Colonic mucosa (tissue), 4 donors: ENCODE measurements around the gene CCDC88C. TPM values are rescaled to one million over a fixed set of nuclear protein-coding genes. Genes with fewer than 3 reads are reported as not detected.
A peak's percentile ranks its signal among the peaks of the same experiment; 100 is the strongest.

Experiments used
- DNase-seq: peaks from one replicate; pipeline ENCODE4 v3.0.0-alpha.2; 2020
- H3K27ac ChIP-seq: fragments of 200-600 bp; one replicate; pipeline ENCODE4 v1.8.0; 2021
- H3K27me3 ChIP-seq: fragments of 200-600 bp; one replicate; pipeline ENCODE4 v1.8.0; 2021
- H3K36me3 ChIP-seq: fragments of 200-600 bp; one replicate; pipeline ENCODE4 v1.8.0; 2021
- H3K4me1 ChIP-seq: fragments of 200-600 bp; one replicate; pipeline ENCODE4 v1.8.0; 2021; ENCODE audit warnings: mild to moderate bottlenecking
- H3K4me3 ChIP-seq: fragments of 200-600 bp; one replicate; pipeline ENCODE4 v1.8.0; 2021
- H3K9ac ChIP-seq, 2 donors: one replicate each; pipeline ENCODE4 v1.7.0; 2013; ENCODE audit warnings: control low read depth in 2 of 2, low read depth in 2 of 2, low read length in 2 of 2
- H3K9me3 ChIP-seq: fragments of 200-600 bp; one replicate; pipeline ENCODE4 v1.8.0; 2021
- intact Hi-C: fragments of 100-400 bp; cut with DNase I; formaldehyde crosslinking; loops from one replicate; pipeline ENCODE4 v1.14.1; 2022
- total RNA-seq, 2 donors: library from RNA; stranded (reverse); fragmentation: NEBNext Ultra II Directional in 1 of 2; extraction: Animal tissue kit (Norgen Biotek cat#: 25700) in 1 of 2; gene quantifications; one replicate each; pipeline ENCODE4 v1.2.1, GENCODE V29; 2021
- TF ChIP-seq, protein P1 (sequence below): fragments of 200-600 bp; IDR thresholded peaks from one replicate; pipeline ENCODE4 v1.8.0; 2022; ENCODE audit warnings: antibody characterized with exemption, mild to moderate bottlenecking
- donor health status: healthy.
- donor health status: DM: no; HTN: no; CAD: no.
- donor health status: DM: no; HTN: no; CAD: no.

CCDC88C gene
- total RNA-seq, 2 donors from 2014 or later: 45.6 to 48.0 TPM

DNA sequence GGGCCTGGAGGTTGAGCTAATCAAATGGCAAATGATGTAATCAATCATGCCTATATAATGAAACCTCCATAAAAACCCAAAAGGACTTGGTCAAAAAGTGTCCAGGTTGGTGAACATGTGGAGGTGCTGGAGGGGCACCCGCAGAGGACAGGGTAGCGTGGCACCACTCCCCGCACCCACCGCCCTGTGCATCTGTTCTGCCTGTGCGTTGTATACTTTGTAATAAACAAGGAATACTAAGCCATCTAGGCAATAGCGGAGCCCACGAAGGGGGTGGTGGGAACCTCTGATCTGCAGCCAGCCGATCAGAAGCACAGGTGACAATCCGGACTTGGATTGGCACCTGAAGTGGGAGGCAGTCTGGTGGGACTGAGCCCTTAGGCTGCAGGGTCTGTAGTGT, 97.4 kb downstream of the CCDC88C start:
- H3K27ac ChIP-seq: no peak overlapping the region
- H3K4me1 ChIP-seq: peaks cover 14% of the 10 kb centered on the region
- intact Hi-C loops: no loop called here
- H3K4me3 ChIP-seq: no peak overlapping the region
- no peak overlapping the region for H3K9ac ChIP-seq
- no peak for DNase-seq
- H3K36me3 ChIP-seq: no peaks in the 10 kb centered on the region
- H3K9me3 ChIP-seq: no peaks in the 10 kb centered on the region
- no peaks in the 10 kb centered on the region for H3K27me3 ChIP-seq
- TF ChIP-seq, protein P1, sequence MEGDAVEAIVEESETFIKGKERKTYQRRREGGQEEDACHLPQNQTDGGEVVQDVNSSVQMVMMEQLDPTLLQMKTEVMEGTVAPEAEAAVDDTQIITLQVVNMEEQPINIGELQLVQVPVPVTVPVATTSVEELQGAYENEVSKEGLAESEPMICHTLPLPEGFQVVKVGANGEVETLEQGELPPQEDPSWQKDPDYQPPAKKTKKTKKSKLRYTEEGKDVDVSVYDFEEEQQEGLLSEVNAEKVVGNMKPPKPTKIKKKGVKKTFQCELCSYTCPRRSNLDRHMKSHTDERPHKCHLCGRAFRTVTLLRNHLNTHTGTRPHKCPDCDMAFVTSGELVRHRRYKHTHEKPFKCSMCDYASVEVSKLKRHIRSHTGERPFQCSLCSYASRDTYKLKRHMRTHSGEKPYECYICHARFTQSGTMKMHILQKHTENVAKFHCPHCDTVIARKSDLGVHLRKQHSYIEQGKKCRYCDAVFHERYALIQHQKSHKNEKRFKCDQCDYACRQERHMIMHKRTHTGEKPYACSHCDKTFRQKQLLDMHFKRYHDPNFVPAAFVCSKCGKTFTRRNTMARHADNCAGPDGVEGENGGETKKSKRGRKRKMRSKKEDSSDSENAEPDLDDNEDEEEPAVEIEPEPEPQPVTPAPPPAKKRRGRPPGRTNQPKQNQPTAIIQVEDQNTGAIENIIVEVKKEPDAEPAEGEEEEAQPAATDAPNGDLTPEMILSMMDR: no peak

DNA sequence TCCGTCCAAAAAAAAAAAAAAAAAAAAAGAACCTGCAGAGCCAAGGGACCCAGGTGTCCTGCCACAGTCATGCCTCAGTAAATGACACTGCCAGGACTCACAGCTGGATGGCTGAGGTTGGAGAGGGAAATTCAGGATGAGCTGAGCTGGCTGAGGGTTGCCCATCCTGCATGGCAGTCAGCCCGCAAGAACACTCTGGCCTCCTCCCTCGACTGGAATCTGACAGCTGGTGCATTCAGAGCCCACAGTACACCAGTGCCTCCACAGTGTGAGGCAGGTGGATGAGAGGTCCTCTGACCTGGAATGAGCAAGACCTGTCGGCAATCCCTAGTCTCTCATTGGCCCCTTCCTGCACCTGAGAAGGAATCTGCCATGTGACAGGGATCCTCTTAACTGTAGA, 98.7 kb downstream of the CCDC88C start:
- Histone ChIP-seq H3K9ac (no peak overlapping the region), H3K4me1 (peaks cover 14% of the 10 kb centered on the region), H3K27ac (no peak overlapping the region), H3K9me3 (no peaks in the 10 kb centered on the region), H3K27me3 (no peaks in the 10 kb centered on the region), H3K4me3 (no peak overlapping the region), H3K36me3 (no peaks in the 10 kb centered on the region)
- no peak for DNase-seq
- intact Hi-C loops: no loop called here
- TF ChIP-seq, protein P1: no peak

DNA sequence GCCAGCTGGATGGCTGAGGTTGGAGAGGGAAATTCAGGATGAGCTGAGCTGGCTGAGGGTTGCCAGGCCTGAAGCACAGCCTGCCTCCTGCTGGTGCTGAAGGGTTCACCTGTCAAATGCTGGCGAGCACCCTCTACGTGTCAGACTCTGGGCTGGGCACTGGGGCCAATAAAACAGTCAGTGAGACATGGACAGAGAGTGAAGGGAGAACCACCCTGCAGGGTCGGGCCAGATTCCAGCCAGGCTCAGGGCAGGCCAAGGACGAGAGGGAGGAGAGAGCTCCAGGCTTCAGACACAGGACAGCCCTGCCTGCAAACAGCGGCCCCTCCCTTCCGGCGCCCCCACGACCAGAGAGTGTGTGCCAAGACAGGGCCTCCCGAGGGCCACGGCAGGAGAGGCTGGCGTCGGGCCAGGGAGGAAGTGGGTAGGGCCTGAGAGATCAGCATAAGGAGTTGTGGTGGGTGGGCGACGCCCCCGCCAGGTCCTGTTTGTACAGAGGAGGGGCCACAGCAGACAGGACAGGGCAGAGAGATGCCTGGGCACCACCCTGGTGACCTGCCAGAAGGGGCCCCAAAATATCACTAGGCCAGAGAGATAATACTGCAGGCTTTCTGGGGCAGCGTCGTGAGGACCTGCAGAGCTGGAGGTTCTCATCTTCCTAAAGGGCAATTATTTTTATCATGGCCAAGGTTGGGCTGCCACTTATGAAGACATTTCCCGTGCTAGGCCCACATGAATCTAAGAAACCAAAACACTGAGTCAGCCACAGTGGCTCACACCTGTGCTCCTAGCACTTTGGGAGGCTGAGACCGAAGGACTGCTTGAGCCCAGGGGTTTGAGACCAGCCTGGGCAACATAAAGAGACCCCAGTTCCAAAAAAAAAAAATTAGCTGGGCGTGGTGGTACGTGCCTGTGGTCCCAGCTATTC, 100.0 kb downstream of the CCDC88C start:
- Histone ChIP-seq H3K9me3 (no peaks in the 10 kb centered on the region), H3K27ac (peak overlapping the region; percentile 73), H3K9ac (peak overlapping the region; percentile 38 to 42), H3K4me3 (no peak overlapping the region), H3K27me3 (no peaks in the 10 kb centered on the region), H3K4me1 (peaks cover 14% of the 10 kb centered on the region), H3K36me3 (no peaks in the 10 kb centered on the region)
- intact Hi-C loops: no loop called here
- DNase-seq: peak; percentile 90
- TF ChIP-seq, protein P1: peak; percentile 29

DNA sequence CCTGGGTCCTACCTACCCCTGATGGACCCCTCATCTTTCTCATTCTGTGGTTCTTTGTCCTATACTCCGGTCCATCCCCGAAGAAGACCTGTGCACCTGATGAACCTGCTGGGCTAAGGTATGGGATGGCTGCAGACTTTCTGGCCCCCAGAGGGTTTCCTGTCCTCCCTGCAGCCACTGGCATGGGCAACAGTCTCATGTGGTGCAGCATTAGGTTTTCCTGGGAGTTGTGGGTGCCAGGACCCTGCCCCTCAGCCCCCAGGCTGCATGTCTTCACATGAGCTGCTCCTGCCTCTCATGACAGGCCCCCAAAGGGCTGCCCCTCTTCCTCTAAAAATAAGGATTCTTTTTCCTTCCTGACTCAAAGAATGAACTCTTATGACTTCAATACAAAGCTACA, 100.9 kb downstream of the CCDC88C start:
- Histone ChIP-seq H3K4me3 (no peak overlapping the region), H3K27me3 (no peaks in the 10 kb centered on the region), H3K9ac (peak overlapping the region in 1 of 2 donors; percentile 42), H3K9me3 (no peaks in the 10 kb centered on the region), H3K27ac (peak overlapping the region; percentile 73), H3K4me1 (peaks cover 14% of the 10 kb centered on the region), H3K36me3 (no peaks in the 10 kb centered on the region)
- TF ChIP-seq, protein P1: no peak
- no peak for DNase-seq
- intact Hi-C loops: no loop called here

DNA sequence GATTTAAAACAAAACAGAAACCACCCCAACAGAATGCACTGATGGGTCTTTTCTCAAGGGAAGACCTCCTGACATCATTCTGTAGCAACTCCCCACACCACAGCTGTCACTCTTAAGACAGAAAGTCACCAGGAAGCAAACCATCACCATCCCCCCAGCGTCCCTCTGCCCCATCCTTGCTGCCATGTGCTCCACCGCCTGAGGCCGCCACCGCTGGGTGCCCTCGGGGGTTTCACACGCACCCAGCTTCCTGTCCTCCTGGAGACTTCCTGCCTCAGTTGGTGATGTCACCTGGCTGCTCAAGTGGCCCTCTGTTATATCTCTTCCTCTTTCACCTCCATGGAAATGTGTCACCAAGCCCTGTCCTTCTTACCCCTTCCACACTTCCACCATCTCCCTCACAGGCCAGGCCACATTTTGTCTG, 101.8 kb downstream of the CCDC88C start:
- Histone ChIP-seq H3K36me3 (no peaks in the 10 kb centered on the region), H3K9ac (no peak overlapping the region), H3K4me1 (peaks cover 14% of the 10 kb centered on the region), H3K4me3 (no peak overlapping the region), H3K27me3 (no peaks in the 10 kb centered on the region), H3K27ac (no peak overlapping the region), H3K9me3 (no peaks in the 10 kb centered on the region)
- intact Hi-C loops: no loop called here
- TF ChIP-seq, protein P1: no peak
- no peak for DNase-seq
